Left ventricle myocardium inferior (tissue), 1 donor: ENCODE data around the gene ESRRG. TPM values are rescaled to one million over a fixed set of nuclear protein-coding genes. Genes with fewer than 3 reads are reported as not detected.

Experiments
- DNase-seq: peaks from one replicate; pipeline ENCODE4 v3.0.0-alpha.2; 2020
- H3K27ac ChIP-seq: fragments of 200-600 bp; replicated peaks from 2 replicates; pipeline ENCODE4 v1.8.0; 2021
- H3K27me3 ChIP-seq: fragments of 200-600 bp; 2 replicates; pipeline ENCODE4 v1.8.0; 2021; ENCODE audit warnings: low read depth
- H3K36me3 ChIP-seq: fragments of 200-600 bp; 2 replicates; pipeline ENCODE4 v1.8.0; 2021
- H3K4me1 ChIP-seq: fragments of 200-600 bp; 2 replicates; pipeline ENCODE4 v1.8.0; 2021
- H3K4me3 ChIP-seq: fragments of 200-600 bp; 2 replicates; pipeline ENCODE4 v1.8.0; 2021; ENCODE audit warnings: mild to moderate bottlenecking, moderate library complexity
- H3K9me3 ChIP-seq: fragments of 200-600 bp; replicated peaks from 2 replicates; pipeline ENCODE4 v1.8.0; 2021
- intact Hi-C: fragments of 100-400 bp; cut with micrococcal nuclease; formaldehyde crosslinking; loops from one replicate; pipeline ENCODE4 v1.11.0; 2022
- total RNA-seq: library from RNA; stranded (reverse); fragmentation: NEBNext Ultra II Directional; extraction: Animal tissue kit (Norgen Biotek cat#: 25700); gene quantifications from one replicate; pipeline ENCODE4 v1.2.1, GENCODE V29; 2021
- TF ChIP-seq, protein P1 (sequence below): fragments of 200-600 bp; IDR thresholded peaks from 2 replicates; pipeline ENCODE4 v1.8.0; 2021; ENCODE audit warnings: antibody characterized with exemption, mild to moderate bottlenecking, borderline replicate concordance
- donor health status: DM: no; HTN: yes; CAD: no; lungs with severe emphysema.

The ESRRG gene
- total RNA-seq, 1 donor from 2014 or later, result 58.5 TPM

DNA sequence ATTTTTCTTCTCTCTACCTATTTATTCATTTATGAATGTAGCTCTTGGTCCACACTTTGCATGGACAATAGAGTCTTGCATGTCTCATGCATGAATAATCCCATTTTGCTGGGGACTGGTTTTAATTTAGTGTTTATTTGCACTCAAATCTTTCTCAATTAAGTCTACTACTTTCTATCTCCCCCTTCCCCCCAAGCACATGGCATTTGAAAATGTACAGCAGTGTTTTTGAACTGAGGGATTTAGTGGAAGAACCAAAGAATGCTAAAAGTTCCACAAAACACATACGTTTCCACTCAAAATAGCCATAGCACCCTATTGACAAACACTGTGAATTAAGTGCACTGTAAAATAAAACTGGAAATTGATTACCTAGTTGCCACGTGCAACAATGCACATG, 180.5 kb downstream of the ESRRG start:
- no peaks in the 10 kb centered on the region for H3K9me3 ChIP-seq
- TF ChIP-seq, protein P1, sequence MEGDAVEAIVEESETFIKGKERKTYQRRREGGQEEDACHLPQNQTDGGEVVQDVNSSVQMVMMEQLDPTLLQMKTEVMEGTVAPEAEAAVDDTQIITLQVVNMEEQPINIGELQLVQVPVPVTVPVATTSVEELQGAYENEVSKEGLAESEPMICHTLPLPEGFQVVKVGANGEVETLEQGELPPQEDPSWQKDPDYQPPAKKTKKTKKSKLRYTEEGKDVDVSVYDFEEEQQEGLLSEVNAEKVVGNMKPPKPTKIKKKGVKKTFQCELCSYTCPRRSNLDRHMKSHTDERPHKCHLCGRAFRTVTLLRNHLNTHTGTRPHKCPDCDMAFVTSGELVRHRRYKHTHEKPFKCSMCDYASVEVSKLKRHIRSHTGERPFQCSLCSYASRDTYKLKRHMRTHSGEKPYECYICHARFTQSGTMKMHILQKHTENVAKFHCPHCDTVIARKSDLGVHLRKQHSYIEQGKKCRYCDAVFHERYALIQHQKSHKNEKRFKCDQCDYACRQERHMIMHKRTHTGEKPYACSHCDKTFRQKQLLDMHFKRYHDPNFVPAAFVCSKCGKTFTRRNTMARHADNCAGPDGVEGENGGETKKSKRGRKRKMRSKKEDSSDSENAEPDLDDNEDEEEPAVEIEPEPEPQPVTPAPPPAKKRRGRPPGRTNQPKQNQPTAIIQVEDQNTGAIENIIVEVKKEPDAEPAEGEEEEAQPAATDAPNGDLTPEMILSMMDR, result no peak
- no peak for DNase-seq
- H3K36me3 ChIP-seq, result no peaks in the 10 kb centered on the region
- H3K4me1 ChIP-seq, result no peaks in the 10 kb centered on the region
- intact Hi-C loops, result no loop called here
- no peak overlapping the region for H3K4me3 ChIP-seq
- H3K27ac ChIP-seq, result no peak overlapping the region
- no peaks in the 10 kb centered on the region for H3K27me3 ChIP-seq

DNA sequence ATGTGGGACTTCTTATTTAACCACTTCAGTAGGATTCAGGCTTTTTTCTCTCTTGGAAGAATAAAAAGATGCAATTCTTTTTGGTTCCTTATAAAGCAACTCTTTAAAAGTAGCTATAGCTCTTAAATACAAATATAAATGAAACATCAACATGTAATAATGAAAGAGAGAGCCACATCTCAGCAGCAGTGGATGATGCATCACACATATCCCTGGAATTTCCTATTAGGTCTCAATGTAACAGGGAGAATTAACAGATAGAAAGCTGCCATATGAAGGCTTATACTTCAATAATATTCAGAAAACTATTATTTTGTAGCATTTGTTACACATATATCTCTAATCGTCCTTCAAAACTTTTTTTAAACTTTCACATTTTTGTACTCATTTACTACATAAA, 181.0 kb downstream of the ESRRG start:
- Histone ChIP-seq H3K4me3 (no peak overlapping the region), H3K27me3 (no peaks in the 10 kb centered on the region), H3K36me3 (no peaks in the 10 kb centered on the region), H3K9me3 (no peaks in the 10 kb centered on the region), H3K4me1 (no peaks in the 10 kb centered on the region), H3K27ac (no peak overlapping the region)
- intact Hi-C loops, result no loop called here
- DNase-seq, result no peak
- TF ChIP-seq, protein P1, result no peak

DNA sequence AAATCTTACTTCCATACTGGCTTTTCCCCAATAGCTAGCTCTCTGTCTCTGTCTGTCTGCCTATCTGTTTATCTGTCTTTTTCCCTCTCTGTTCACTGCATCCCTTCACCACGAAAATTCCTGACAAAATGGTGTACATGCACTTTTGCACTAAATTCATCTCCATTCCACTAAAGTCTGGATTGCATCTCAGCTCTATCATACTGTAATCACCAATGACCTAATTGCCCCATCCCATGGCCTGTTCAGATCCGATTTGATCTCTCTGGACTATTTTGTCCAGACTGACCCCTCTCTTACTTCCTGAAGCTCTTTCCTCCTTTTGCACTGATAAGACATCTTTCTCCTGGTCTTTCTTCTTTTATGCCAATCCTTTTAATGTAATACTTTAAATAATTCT, 187.5 kb downstream of the ESRRG start:
- no peak for DNase-seq
- TF ChIP-seq, protein P1, result no peak
- intact Hi-C loops, result no loop called here

DNA sequence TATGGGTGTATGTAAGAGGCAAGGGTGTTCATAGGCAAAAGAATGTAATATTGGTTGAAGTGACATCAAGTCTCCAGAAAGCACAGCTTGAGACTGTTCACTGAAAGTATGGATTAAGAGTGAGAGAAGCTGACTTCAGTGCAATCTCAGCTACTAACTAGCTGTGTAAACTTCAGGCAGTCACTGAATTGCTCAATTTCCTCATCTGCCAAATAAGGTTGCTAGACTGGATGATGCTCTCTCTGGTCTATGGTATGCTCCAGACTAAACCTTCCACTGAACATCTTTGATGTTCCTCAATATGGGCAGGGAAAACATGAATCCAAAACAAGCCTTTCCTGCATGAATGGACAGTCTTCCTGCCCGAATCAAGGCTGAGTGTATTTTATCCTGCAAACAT, 188.2 kb downstream of the ESRRG start:
- Histone ChIP-seq H3K4me3 (no peak overlapping the region), H3K27me3 (no peaks in the 10 kb centered on the region), H3K4me1 (peaks cover 14% of the 10 kb centered on the region), H3K27ac (no peak overlapping the region), H3K36me3 (no peaks in the 10 kb centered on the region), H3K9me3 (no peaks in the 10 kb centered on the region)
- DNase-seq, result no peak
- intact Hi-C loops, result no loop called here
- TF ChIP-seq, protein P1, result no peak

More for the DNA sequence above, 187.5 kb downstream of the ESRRG start:
- Histone ChIP-seq H3K4me1 (peaks cover 12% of the 10 kb centered on the region), H3K27ac (no peak overlapping the region), H3K9me3 (no peaks in the 10 kb centered on the region), H3K27me3 (no peaks in the 10 kb centered on the region), H3K4me3 (no peak overlapping the region), H3K36me3 (no peaks in the 10 kb centered on the region)

DNA sequence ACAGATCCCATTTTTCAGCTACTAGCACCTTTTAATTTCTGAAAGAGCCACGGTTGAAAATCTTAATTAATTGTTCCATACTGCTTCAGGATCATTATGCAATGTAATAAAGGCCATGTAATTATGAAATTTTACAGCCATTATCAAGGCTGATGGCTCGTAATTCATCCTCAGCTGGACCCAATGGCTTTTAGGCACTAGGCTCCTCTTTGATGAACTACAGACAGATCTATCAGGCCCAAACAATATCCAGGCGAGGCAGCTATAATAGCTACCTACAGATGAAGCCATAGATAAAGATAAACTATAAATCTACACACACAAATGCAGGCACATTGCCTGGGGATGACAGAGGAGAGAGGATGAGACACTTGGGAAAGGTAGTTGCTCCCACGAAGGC, 189.5 kb downstream of the ESRRG start:
- Histone ChIP-seq H3K4me3 (no peak overlapping the region), H3K9me3 (no peaks in the 10 kb centered on the region), H3K36me3 (no peaks in the 10 kb centered on the region), H3K27me3 (no peaks in the 10 kb centered on the region), H3K27ac (no peak overlapping the region), H3K4me1 (peaks cover 14% of the 10 kb centered on the region)
- intact Hi-C loops, result no loop called here
- no peak for DNase-seq
- TF ChIP-seq, protein P1, result no peak
